GM21447 (cell line): Measurements from ENCODE around the gene ARID4B.
"Not testable (repeated sequence)": the region's sequence is repeated elsewhere in the genome, so short reads cannot be mapped to it uniquely, and the experiment has no call there.

ENCODE experiments used
- ATAC-seq: cut with Tn5 transposase; IDR thresholded peaks from one replicate; pipeline ENCODE4 v1.9.1; 2021; ENCODE audit not compliant: unreplicated experiment

ARID4B gene

DNA sequence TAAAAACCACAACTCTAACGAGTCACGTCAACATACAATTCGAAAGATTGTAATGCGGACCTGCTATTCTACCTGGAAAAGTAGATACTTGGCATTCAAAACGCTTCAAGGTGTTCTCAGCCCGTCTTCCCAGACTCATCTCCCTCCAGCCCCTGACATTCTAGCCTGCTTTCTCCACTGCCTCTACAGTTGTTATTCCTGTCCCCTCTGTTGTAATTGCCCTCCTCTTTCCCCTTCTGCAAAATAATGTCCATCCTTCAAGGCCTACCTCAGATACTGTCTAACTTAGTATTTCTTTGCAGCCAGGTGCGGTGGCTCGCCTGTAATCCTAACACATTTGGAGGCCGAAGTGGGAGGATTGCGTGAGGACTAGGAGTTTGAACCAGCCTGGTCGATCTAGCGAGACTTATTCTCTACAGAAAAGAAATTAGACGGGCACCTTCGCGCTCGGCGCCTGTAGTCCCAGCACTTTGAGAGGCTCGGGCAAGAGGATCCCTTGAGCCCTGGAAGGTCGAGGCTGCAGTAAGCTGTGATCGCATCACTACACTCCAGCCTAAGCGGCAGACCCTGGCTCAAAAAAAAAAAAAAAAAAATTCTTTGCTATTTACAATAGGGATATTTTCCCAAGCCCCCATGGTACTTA lies 166.2 kb downstream of the ARID4B start:
- no peak for ATAC-seq

DNA sequence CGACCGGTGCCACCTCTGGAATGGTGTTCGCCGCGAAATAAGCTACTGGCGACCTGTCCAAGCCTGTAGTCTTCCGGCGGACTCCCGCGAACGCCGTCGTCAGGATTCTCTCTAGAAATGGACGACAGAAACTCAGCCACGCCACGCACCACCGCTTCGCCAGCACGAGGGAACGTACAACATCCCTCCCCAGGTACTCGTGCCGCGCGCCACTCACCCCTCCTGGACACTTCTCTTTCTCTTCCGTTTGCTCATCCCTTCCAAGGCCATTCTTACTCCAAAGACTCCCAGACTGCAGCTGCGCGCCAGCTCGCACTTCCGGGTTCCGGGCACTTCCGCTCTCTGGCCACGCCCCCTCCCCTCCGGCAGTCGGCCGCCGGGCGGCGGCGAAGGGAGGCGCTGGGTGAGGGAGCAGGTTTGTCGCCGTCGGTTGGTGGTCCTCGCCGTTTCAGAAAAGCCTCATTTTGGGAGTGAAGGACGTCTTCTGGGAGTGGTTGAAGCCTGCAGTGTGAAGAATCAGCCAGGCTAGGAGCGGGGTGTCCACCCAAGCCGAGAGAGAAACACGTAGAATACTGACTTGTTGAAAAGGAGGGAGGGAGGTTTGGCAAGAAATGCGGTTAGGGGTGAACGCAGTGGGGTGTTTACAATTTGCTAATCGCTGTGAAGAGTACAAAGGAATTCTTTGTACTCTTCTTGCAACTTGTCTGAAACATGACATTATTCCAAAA lies 166.9 kb downstream of the ARID4B start, which contains the start of gene RBM34:
Gene RBM34, minus strand, starts transcription at position 294 of the 728 bp plus-strand sequence. Its CDS starts 24 bp downstream, at position 270.
- peak; percentile 93 for ATAC-seq

- ATAC-seq: peak; percentile 41
Observed at GRCh38 chr1:235160383-235160956, 167.5 kb downstream of the ARID4B start.

DNA sequence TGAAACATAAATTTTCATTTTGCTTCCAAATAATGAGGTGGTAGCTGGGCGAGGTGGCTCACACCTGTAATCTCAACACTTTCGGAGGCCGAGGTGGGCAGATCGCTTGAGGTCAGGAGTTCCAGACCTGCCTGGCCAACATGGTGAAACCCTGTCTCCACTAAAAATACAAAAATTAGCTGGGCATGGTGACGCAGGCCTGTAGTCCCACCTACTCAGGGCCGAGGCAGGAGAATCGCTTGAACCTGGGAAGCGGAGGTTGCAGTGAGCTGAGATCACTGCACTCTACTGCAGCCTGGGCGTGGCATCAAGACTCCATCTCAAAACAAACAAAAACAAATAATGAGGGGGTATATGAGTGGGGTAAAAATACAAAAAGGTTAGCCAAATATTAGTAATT lies 168.0 kb downstream of the ARID4B start:
- ATAC-seq: not testable (repeated sequence)

DNA sequence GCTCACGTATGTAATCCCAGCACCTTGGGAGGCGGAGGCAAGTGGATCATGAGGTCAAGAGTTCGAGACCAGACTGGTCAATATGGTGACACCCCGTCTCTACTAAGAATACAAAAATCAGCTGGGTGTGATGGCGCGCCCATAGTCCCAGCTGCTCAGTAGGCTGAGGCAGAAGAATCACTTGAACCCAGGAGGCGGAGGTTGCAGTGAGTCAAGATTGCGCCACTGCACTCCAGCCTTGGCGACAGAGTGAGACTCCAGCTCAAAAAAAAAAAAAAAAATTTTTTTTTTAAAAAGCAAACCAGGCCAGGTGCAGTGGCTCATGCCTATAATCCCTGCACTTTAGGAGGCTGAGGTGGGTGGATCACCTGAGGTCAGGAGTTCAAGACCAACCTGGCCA lies 168.7 kb downstream of the ARID4B start:
- ATAC-seq: not testable (repeated sequence)

GRCh38 chr1:235158680-235159079 lies 169.3 kb downstream of the ARID4B start:
- no peak for ATAC-seq

DNA sequence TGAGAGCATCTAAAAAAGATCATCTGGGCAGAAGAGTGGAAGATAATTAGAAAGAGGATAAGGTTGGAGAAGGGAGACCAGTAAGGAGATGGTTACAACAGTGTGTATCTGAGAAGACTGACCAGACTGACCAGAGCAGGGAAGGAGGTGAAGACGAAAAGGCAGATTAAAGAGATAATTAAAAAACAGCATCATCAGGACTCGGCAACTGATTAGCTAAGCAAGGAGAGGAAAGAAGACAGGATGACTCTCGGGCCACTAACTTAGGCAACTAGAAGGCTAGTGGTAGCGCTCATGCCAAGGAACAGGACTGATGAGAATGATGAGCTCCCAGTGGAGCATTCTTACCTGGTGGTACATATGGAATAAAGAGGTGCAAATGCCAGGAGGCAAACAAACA lies 170.8 kb downstream of the ARID4B start:
- no peak for ATAC-seq

DNA sequence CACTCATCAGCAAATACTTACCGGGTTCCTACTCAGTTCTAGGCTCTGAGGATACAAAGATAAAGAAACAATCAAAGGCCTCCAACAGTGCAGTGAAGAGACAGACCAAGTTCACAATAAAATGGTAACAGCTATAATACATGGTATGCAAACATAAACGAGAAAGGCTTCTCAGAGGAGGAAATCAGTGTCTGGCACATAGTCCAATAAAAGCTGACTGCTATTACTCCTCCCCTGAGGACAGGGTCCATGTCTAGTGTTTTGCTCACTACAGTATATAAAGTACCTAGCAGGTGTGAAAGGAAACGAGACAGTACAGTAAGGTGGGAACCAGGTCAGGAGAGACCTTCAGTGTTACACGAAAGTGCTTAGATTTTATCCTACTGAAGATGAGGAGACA lies 171.2 kb downstream of the ARID4B start:
- ATAC-seq: no peak

DNA sequence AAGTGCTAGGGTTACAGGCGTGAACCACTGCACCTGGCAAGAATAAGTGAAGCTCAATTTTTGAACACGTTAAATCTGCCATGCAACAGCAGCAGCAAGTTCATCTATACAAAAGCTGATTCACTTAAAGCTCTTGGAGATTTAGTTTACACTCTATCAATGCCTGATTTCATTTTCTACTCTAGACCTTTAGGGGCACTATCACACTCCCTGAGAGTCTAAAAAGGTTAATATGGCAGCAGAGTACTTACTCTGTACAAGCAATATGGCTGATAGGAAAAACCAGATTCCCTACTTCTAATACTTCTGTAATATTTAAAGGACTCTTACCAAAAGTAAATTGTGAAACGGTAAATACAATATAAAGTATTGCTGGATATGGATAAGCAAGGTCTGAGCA lies 171.7 kb downstream of the ARID4B start:
- ATAC-seq: no peak

DNA sequence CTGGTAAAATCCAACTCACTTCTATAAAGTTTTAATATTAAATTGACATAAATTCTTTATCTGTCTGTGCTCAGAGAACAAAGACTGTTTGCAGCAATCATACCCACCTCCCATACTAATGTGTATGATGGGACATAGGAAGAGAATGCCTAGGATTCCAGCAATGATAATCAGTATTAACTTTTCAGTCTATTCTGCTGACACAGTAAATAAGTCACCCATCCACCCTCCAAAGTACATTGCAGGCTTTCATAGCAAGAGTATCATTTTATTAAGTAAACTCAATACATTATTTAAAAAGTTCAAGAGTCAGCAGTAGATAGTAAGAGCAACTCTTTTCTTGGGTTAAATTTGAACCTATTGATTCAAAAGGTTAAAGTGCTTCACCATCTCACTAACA lies 175.7 kb downstream of the ARID4B start:
- no peak for ATAC-seq

- no peak for ATAC-seq
Observed at GRCh38 chr1:235151033-235151432, 176.9 kb downstream of the ARID4B start.

- no peak for ATAC-seq
Observed at GRCh38 chr1:235149824-235150223, 178.2 kb downstream of the ARID4B start.

DNA sequence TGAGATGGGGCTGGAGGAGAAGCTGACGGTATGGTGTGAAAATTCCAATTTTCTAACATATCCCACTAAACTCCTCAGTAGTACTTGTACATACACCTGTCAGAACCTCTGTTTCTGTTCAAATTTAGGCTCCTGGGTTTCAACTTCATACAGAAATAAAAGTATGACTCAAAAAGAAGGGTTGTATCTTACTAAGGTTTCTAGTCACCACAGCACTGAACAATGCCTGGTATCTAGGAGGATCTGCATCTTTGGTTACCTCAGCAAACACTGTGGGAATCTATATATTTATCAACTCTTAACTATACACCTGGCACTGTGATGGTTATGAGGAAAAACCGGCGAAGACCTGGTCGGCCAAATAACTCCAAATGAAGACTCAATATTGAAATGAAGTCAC lies 180.7 kb downstream of the ARID4B start:
- no peak for ATAC-seq

DNA sequence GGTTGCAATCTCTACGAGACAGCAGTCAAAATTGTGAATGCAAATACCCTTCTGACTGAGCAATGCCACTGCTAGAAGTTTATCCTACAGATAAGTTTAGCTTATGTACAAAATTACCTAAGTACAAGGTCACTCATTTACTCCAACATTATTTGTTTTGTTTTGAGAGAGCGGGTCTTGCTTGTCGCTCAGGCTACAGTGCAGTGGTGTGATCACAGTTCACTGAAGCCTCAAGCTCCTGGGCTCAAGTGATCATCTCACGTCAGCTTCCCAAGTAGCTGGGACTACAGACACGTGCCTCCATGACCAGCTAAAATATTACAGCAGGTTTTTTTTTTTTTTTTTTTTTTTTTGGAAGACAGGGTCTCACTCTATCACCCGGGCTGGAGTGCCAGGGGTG lies 182.3 kb downstream of the ARID4B start:
- ATAC-seq: no peak

DNA sequence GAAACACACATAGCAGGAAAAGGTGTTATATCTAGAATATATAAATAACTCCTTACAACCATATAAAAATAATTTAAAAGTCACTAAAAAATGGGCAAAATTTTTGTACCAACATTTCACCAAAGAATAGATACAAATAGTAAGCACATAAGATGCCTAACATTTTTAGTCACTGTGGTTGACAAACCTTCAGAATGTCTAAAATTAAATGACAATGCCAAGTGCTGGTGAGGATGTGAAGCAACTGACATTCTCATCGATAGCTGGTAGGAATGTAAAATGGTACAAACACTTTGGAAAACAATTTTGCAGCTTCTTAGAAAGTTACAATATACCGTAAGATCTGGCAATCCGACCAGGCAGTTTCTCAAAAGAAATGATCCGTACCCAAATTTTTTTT lies 185.0 kb downstream of the ARID4B start:
- no peak for ATAC-seq

GRCh38 chr1:235139315-235139714 lies 188.7 kb downstream of the ARID4B start:
- ATAC-seq: no peak

DNA sequence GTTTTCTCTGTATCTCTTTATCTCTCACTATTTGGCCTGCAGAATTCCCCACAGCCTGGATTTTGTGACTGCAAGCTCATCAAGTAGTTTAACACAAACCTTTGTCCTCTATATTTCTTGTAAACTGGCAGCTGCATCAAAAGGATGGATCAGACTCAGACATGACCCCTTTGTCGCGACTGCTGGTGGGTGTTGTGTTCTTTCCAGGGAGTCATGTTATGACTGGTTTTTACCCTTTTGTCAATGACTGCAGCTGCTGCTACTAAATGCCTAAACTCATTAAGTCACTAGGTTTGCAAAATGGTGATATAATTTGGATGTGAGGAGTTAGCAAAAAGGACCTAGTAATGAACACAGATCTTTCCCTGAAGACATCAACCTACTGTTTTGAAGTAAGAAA lies 189.2 kb downstream of the ARID4B start:
- ATAC-seq: no peak

DNA sequence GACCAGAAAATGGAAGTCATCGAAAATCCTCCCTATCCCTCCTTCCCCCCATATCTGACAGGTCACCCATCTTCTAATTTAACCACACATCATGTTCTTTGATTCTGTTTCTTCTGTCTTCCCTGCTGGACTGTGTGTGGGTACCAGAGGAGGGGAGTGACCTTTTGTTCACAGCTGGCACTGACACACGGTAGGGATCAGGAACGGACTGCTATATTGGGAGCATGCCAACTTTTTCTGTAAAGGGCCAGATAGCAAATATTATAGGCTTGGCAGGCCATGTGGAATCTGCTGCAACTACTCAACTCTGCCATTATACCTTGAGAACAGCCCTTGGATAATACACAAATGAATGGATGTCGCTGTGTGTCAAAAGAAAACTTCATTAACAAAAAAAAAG lies 191.9 kb downstream of the ARID4B start:
- ATAC-seq: no peak

DNA sequence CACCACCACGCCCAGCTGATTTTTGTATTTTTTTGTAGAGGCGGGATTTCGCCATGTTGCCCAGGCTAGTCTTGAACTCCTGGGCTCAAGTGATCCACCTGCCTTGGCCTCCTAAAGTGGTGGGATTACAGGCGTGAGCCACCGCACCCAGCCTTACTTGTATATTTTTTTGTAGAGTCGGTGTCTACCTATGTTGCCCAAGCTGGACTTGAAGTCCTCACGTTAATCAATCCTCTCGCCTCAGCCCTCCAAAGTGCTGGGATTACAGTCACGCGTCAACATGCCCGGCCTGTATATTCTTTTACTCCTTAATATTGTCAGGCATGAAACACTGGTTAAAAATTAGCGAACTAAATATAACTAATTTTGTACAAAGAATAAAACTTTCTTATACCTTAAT lies 193.8 kb downstream of the ARID4B start:
- no peak for ATAC-seq

- no peak for ATAC-seq
Observed at GRCh38 chr1:235133086-235133485, 194.9 kb downstream of the ARID4B start.

DNA sequence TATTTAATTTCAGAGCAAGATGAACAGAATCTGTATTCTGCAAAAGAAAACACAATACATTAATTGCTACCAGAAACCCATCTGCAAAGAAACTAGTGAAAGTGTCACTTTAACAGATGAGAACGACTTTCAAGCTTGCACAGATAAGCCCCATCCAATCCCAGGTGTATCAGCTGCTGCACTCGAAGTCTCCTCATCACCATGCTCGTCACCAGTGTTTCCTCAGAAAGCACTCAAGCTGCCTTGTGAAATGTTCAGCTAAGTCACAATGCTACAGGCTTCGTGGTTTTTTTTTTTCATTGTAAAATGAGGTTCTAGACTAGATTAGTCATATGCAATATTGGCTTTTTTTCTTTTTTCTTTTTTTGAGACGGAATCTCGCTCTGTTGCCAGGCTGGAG lies 196.0 kb downstream of the ARID4B start:
- no peak for ATAC-seq

- ATAC-seq: no peak
Observed at GRCh38 chr1:235130766-235131270, 197.2 kb downstream of the ARID4B start.
